Muscle of leg (tissue), 11 donors: ENCODE data around the gene TGM2. TPM values are rescaled to one million over a fixed set of nuclear protein-coding genes. Genes with fewer than 3 reads are reported as not detected.
"Not testable (repeated sequence)": the region's sequence is repeated elsewhere in the genome, so short reads cannot be mapped to it uniquely, and the experiment has no call there.

Experiments used
- DNase-seq: peaks from one replicate; pipeline ENCODE4 v3.0.0; 2013
- H3K27ac ChIP-seq: one replicate; pipeline ENCODE4 v1.5.1; 2013; ENCODE audit warnings: mild to moderate bottlenecking, low read length, control low read depth
- H3K27me3 ChIP-seq: one replicate; pipeline ENCODE4 v1.6.1; 2013; ENCODE audit warnings: low read length; ENCODE audit not compliant: control insufficient read depth, insufficient read depth
- H3K36me3 ChIP-seq: one replicate; pipeline ENCODE4 v1.6.1; 2013; ENCODE audit warnings: low read length; ENCODE audit not compliant: control insufficient read depth, insufficient read depth
- H3K4me1 ChIP-seq: one replicate; pipeline ENCODE4 v1.6.1; 2013; ENCODE audit warnings: low read length; ENCODE audit not compliant: control insufficient read depth, insufficient read depth
- H3K4me3 ChIP-seq: one replicate; pipeline ENCODE4 v1.5.1; 2013; ENCODE audit warnings: low read length, control low read depth
- H3K9me3 ChIP-seq: replicated peaks from 2 replicates; pipeline ENCODE4 v1.6.1; 2013; ENCODE audit warnings: low read depth, low read length; ENCODE audit not compliant: control insufficient read depth
- WGBS: methylation state at CpG from one replicate; pipeline ENCODE4 v1.1.5; 2013; ENCODE audit warnings: missing lambda C conversion rate; ENCODE audit not compliant: insufficient coverage; 5-methylcytosine and 5-hydroxymethylcytosine counted together
- polyA plus RNA-seq, 8 donors: library from polyadenylated mRNA; unstranded; fragments of 120-200 nt; gene quantifications; one replicate each; pipeline versions ENCODE4 v1.2.1 to v1.2.3, GENCODE V29; 2013; ENCODE audit warnings: inconsistent platforms in 1 of 8, low replicate concordance in 1 of 8; ENCODE audit not compliant: insufficient read length in 8 of 8, insufficient read depth in 1 of 8
- total RNA-seq: library from RNA; stranded (reverse); fragments of 120-200 nt; gene quantifications from one replicate; pipeline ENCODE4 v1.2.4, GENCODE V29; 2013

Gene TGM2
- total and polyA plus RNA-seq, 9 donors, result 10.1 to 40.9 (median 13.9) TPM

GRCh38 chr20:38108986-38109541 lies 56.0 kb downstream of the TGM2 start:
- H3K27ac ChIP-seq, result peak overlapping the region; percentile 85
- H3K9me3 ChIP-seq, result no peaks in the 10 kb centered on the region
- DNase-seq, result peak; percentile 98
- peaks cover 62% of the 10 kb centered on the region for H3K4me1 ChIP-seq
- WGBS, result 17% methylated on average over 3 of the region's 3 CpGs
- no peak overlapping the region for H3K4me3 ChIP-seq
- no peaks in the 10 kb centered on the region for H3K36me3 ChIP-seq
- H3K27me3 ChIP-seq, result no peaks in the 10 kb centered on the region

- no peak for DNase-seq
- H3K27ac ChIP-seq, result peak overlapping the region; percentile 85
- H3K27me3 ChIP-seq, result no peaks in the 10 kb centered on the region
- no peaks in the 10 kb centered on the region for H3K36me3 ChIP-seq
- no peaks in the 10 kb centered on the region for H3K9me3 ChIP-seq
- H3K4me1 ChIP-seq, result peaks cover 56% of the 10 kb centered on the region
- WGBS, result 44% methylated on average over 1 of the region's 4 CpGs
- H3K4me3 ChIP-seq, result no peak overlapping the region
Measured at GRCh38 chr20:38108438-38108985, 56.6 kb downstream of the TGM2 start.

GRCh38 chr20:38107916-38108315 lies 57.2 kb downstream of the TGM2 start:
- not testable (repeated sequence) for H3K9me3 ChIP-seq, H3K27me3 ChIP-seq, H3K36me3 ChIP-seq, DNase-seq, H3K4me3 ChIP-seq
- Histone ChIP-seq H3K4me1 (peaks cover 51% of the 10 kb centered on the region), H3K27ac (peak overlapping the region; percentile 85)
- 82% methylated on average over 6 of the region's 7 CpGs for WGBS

- not testable (repeated sequence) for H3K4me3 ChIP-seq, H3K9me3 ChIP-seq, H3K27ac ChIP-seq, H3K27me3 ChIP-seq, H3K36me3 ChIP-seq, DNase-seq
- no CpG with 5 or more reads among the region's 1 CpG for WGBS
- H3K4me1 ChIP-seq, result peaks cover 46% of the 10 kb centered on the region
Measured at GRCh38 chr20:38107386-38107785, 57.7 kb downstream of the TGM2 start.

GRCh38 chr20:38106461-38106860 lies 58.6 kb downstream of the TGM2 start:
- DNase-seq, result no peak
- no peaks in the 10 kb centered on the region for H3K9me3 ChIP-seq
- WGBS, result 93% methylated on average over 3 of the region's 5 CpGs
- no peak overlapping the region for H3K4me3 ChIP-seq
- peaks cover 37% of the 10 kb centered on the region for H3K4me1 ChIP-seq
- no peak overlapping the region for H3K27ac ChIP-seq
- no peaks in the 10 kb centered on the region for H3K27me3 ChIP-seq
- no peaks in the 10 kb centered on the region for H3K36me3 ChIP-seq

GRCh38 chr20:38104285-38104684 lies 60.8 kb downstream of the TGM2 start:
- Histone ChIP-seq H3K27ac (no peak overlapping the region), H3K4me1 (peaks cover 15% of the 10 kb centered on the region), H3K4me3 (no peak overlapping the region), H3K9me3 (peaks cover 2% of the 10 kb centered on the region), H3K36me3 (no peaks in the 10 kb centered on the region), H3K27me3 (no peaks in the 10 kb centered on the region)
- no CpG with 5 or more reads among the region's 1 CpG for WGBS
- no peak for DNase-seq

- not testable (repeated sequence) for H3K4me3 ChIP-seq, H3K36me3 ChIP-seq, H3K4me1 ChIP-seq, H3K27ac ChIP-seq, DNase-seq, H3K9me3 ChIP-seq, H3K27me3 ChIP-seq
- WGBS, result no CpG with 5 or more reads among the region's 5 CpGs
Measured at GRCh38 chr20:38102206-38102605, 62.9 kb downstream of the TGM2 start.

GRCh38 chr20:38098952-38099351 lies 66.1 kb downstream of the TGM2 start:
- Histone ChIP-seq H3K27me3 (no peaks in the 10 kb centered on the region), H3K27ac (no peak overlapping the region), H3K36me3 (no peaks in the 10 kb centered on the region), H3K4me1 (peaks cover 9% of the 10 kb centered on the region), H3K4me3 (no peak overlapping the region), H3K9me3 (peaks cover 2% of the 10 kb centered on the region)
- WGBS, result 75% methylated on average over 1 of the region's 1 CpG
- DNase-seq, result no peak

GRCh38 chr20:38095017-38095686 lies 69.9 kb downstream of the TGM2 start:
- 41% methylated on average over 3 of the region's 7 CpGs for WGBS
- H3K9me3 ChIP-seq, result no peaks in the 10 kb centered on the region
- no peaks in the 10 kb centered on the region for H3K27me3 ChIP-seq
- H3K36me3 ChIP-seq, result peaks cover 11% of the 10 kb centered on the region
- DNase-seq, result no peak
- no peak overlapping the region for H3K4me3 ChIP-seq
- H3K27ac ChIP-seq, result peak overlapping the region; percentile 40
- H3K4me1 ChIP-seq, result peaks cover 9% of the 10 kb centered on the region

- Histone ChIP-seq H3K36me3 (peaks cover 18% of the 10 kb centered on the region), H3K4me3 (no peak overlapping the region), H3K27ac (peak overlapping the region; percentile 40), H3K4me1 (peaks cover 9% of the 10 kb centered on the region), H3K27me3 (no peaks in the 10 kb centered on the region), H3K9me3 (no peaks in the 10 kb centered on the region)
- no CpG with 5 or more reads among the region's 1 CpG for WGBS
- peak; percentile 88 for DNase-seq
Measured at GRCh38 chr20:38094373-38094891, 70.6 kb downstream of the TGM2 start.
